A549 (cell line): ENCODE measurements around the gene INPP5F. TPM values are rescaled to one million over a fixed set of nuclear protein-coding genes. Genes with fewer than 3 reads are reported as not detected.

Source experiments
- ATAC-seq, 2 experiments: fragments of 200-7000 bp in 1 of 2; fragments of >200 bp in 1 of 2; cut with Nextera tagmentation in 1 of 2; cut with Tn5 transposase in 1 of 2; 3 replicates each; pipeline versions ENCODE4 v1.8.0 to v1.9.1; 2018 to 2020; ENCODE audit warnings: mild to moderate bottlenecking in 1 of 2, moderate library complexity in 1 of 2
- CTCF ChIA-PET: fragments of 300-600 bp; sonication (Branson Sonifier 250); formaldehyde crosslinking; extraction: SDS; loops from one replicate; lab custom pipeline; 2021; ENCODE audit warnings: antibody characterized with exemption, inconsistent platforms; lab: Yijun Ruan, JAX
- POLR2A ChIA-PET: fragments of 350-600 bp; formaldehyde crosslinking; extraction: SDS; loops from one replicate; lab custom pipeline; 2021; ENCODE audit warnings: antibody characterized with exemption, inconsistent platforms; lab: Yijun Ruan, JAX
- DNase-seq, 2 experiments: peaks; one replicate each; pipeline versions ENCODE4 v3.0.0 to v3.0.0-alpha.2; 2011 to 2016; ENCODE audit warnings: low read depth in 1 of 2, low spot score in 1 of 2
- FAIRE-seq: peaks from 2 replicates; lab custom pipeline; 2011; peaks lifted over from hg19 to GRCh38; lab: Jason Lieb, UNC
- H3K27ac ChIP-seq, 2 experiments: fragments of >200 bp; sonication (Bioruptor Twin); formaldehyde crosslinking; 3 replicates each; pipeline ENCODE4 v1.5.1; 2016 to 2017
- H3K4me1 ChIP-seq: fragments of >200 bp; sonication (Bioruptor Twin); formaldehyde crosslinking; 3 replicates; pipeline ENCODE4 v1.6.1; 2016
- H3K4me2 ChIP-seq: fragments of >200 bp; sonication (Bioruptor Twin); formaldehyde crosslinking; 3 replicates; pipeline ENCODE4 v1.6.1; 2016
- H3K4me3 ChIP-seq: fragments of >200 bp; sonication (Bioruptor Twin); formaldehyde crosslinking; 3 replicates; pipeline ENCODE4 v1.5.1; 2016
- H3K9me3 ChIP-seq: fragments of >200 bp; sonication (Bioruptor Twin); formaldehyde crosslinking; 3 replicates; pipeline ENCODE4 v1.6.1; 2016
- ATOH8 ChIP-seq: fragments of 250-450 bp; sonication (Bioruptor Pico); IDR thresholded peaks from 2 replicates; pipeline ENCODE4 v1.5.0; 2020; ENCODE audit warnings: low read depth, mild to moderate bottlenecking, moderate library complexity
- CBX2 ChIP-seq: fragments of 200-600 bp; sonication (generic); IDR thresholded peaks from 2 replicates; pipeline ENCODE4 v1.6.1; 2016; ENCODE audit warnings: low read depth, mild to moderate bottlenecking, borderline replicate concordance
- CHD2 ChIP-seq: fragments of 150-350 bp; IDR thresholded peaks from 2 replicates; pipeline ENCODE4 v1.6.1; 2014; ENCODE audit warnings: low read length; ENCODE audit not compliant: partially characterized antibody
- CHD4 ChIP-seq: fragments of 200-600 bp; sonication (generic); IDR thresholded peaks from 2 replicates; pipeline ENCODE4 v1.6.1; 2016; ENCODE audit warnings: antibody characterized with exemption, mild to moderate bottlenecking, borderline replicate concordance
- E2F6 ChIP-seq: IDR thresholded peaks from 2 replicates; pipeline ENCODE4 v1.6.1; 2012; ENCODE audit warnings: low read depth, borderline replicate concordance
- EHF ChIP-seq: fragments of 250-450 bp; sonication (Bioruptor Pico); IDR thresholded peaks from 2 replicates; pipeline ENCODE4 v1.5.0; 2020; ENCODE audit warnings: mild to moderate bottlenecking
- ELK1 ChIP-seq: fragments of 150-350 bp; IDR thresholded peaks from 2 replicates; pipeline ENCODE4 v1.6.1; 2014; ENCODE audit warnings: low read depth, mild to moderate bottlenecking, low read length
- FOSB ChIP-seq: fragments of 250-450 bp; sonication (Bioruptor Pico); IDR thresholded peaks from 2 replicates; pipeline ENCODE4 v1.5.0; 2020; ENCODE audit warnings: mild to moderate bottlenecking, moderate library complexity
- FOSL2 ChIP-seq, 2 experiments: fragments of 450-650 bp in 1 of 2; fragments of >200 bp in 1 of 2; sonication (Bioruptor Twin) in 1 of 2; formaldehyde crosslinking; IDR thresholded peaks; 2 replicates each; pipeline versions ENCODE4 v1.5.0 to v1.6.1; 2016 to 2020; ENCODE audit warnings: mild to moderate bottlenecking in 1 of 2, moderate library complexity in 1 of 2
- GATA3 ChIP-seq: IDR thresholded peaks from 2 replicates; pipeline ENCODE4 v1.6.1; 2012; ENCODE audit warnings: borderline replicate concordance
- HES2 ChIP-seq: fragments of >200 bp; sonication (Bioruptor Twin); formaldehyde crosslinking; IDR thresholded peaks from 2 replicates; pipeline ENCODE4 v1.6.1; 2016
- HOXB13 ChIP-seq: fragments of 250-450 bp; sonication (Bioruptor Pico); IDR thresholded peaks from 2 replicates; pipeline ENCODE4 v1.5.0; 2020; ENCODE audit warnings: low read depth, mild to moderate bottlenecking, moderate library complexity
- HOXB5 ChIP-seq: fragments of 250-450 bp; sonication (Bioruptor Pico); IDR thresholded peaks from 2 replicates; pipeline ENCODE4 v1.5.0; 2020; ENCODE audit warnings: mild to moderate bottlenecking, moderate library complexity
- MAZ ChIP-seq: fragments of 150-350 bp; IDR thresholded peaks from 2 replicates; pipeline ENCODE4 v1.6.1; 2014; ENCODE audit warnings: antibody characterized with exemption, low read depth, low read length, borderline replicate concordance
- RCOR1 ChIP-seq: fragments of 150-350 bp; IDR thresholded peaks from 2 replicates; pipeline ENCODE4 v1.6.1; 2014; ENCODE audit warnings: antibody characterized with exemption, low read length, low read depth
- RFX5 ChIP-seq: fragments of 450-650 bp; IDR thresholded peaks from 2 replicates; pipeline ENCODE4 v1.7.1; 2014; ENCODE audit warnings: antibody characterized with exemption, mild to moderate bottlenecking, moderate library complexity
- RNF2 ChIP-seq: fragments of 200-600 bp; sonication (generic); IDR thresholded peaks from 2 replicates; pipeline ENCODE4 v1.6.1; 2016; ENCODE audit warnings: low read depth, mild to moderate bottlenecking, antibody characterized with exemption, moderate library complexity, borderline replicate concordance
- ZC3H11A ChIP-seq: fragments of 450-650 bp; IDR thresholded peaks from 2 replicates; pipeline ENCODE4 v1.6.1; 2014; ENCODE audit warnings: antibody characterized with exemption, mild to moderate bottlenecking
- WGBS: methylation state at CpG from one replicate; pipeline ENCODE4 v1.1.6; 2017; ENCODE audit errors: missing lambda C conversion rate; 5-methylcytosine and 5-hydroxymethylcytosine counted together
- polyA plus RNA-seq, 4 experiments: library from polyadenylated mRNA; depleted of rRNA in 3 of 4; stranded (reverse); fragments of >200 nt; fragmentation: RNase III in 1 of 4; extraction: RNeasy Plus Mini Kit Qiagen cat#74134 plus additional on column Dnase treatment in 1 of 4; gene quantifications; 2 replicates in 3 of 4; 3 replicates in 1 of 4; pipeline ENCODE4 v1.2.3, GENCODE V29; 2011 to 2017

INPP5F gene
- polyA plus RNA-seq, 2 of the 4 experiments (the other 2 are of a cell fraction): 5.6 to 7.7 TPM

GRCh38 chr10:119849031-119849789, 123.4 kb downstream of the INPP5F start (continued):
- TF ChIP-seq MAZ: no peak

- ATAC-seq: peak in 1 of 2 experiments; percentile 50; a peak in 1 of 6 replicates
- peak overlapping the region in 1 of 2 experiments; percentile 8; a peak in 1 of 6 replicates for H3K27ac ChIP-seq
- peak overlapping the region; percentile 23; the same call in 2 of the 3 replicates for H3K4me2 ChIP-seq
- no peaks in the 10 kb centered on the region for H3K9me3 ChIP-seq
- DNase-seq: no peak
- POLR2A ChIA-PET: interaction anchor here (0.7 to 1.3 kb wide), 2 partner anchors 22 to 124 kb away, joined by 3 read pairs; partner anchors contain the start of gene INPP5F
- peaks cover 17% of the 10 kb centered on the region for H3K4me1 ChIP-seq
- no peak overlapping the region for H3K4me3 ChIP-seq
- CTCF ChIA-PET: interaction anchor here (0.8 to 1.7 kb wide), 3 partner anchors 9 to 99 kb away, joined by 3 to 10 read pairs (median 9); no protein-coding TSS in a partner anchor
- 89% methylated on average over 3 of the region's 3 CpGs for WGBS
- TF ChIP-seq CHD2 (no peak), HOXB5 (CRISPR knock-in tag) (no peak)
- no peak for FAIRE-seq
Observed at GRCh38 chr10:119849944-119850343, 124.1 kb downstream of the INPP5F start.

GRCh38 chr10:119852277-119852676, 126.4 kb downstream of the INPP5F start:
- FAIRE-seq (no peak), ATAC-seq (no peak), DNase-seq (no peak)
- no peaks in the 10 kb centered on the region for H3K9me3 ChIP-seq
- peaks cover 17% of the 10 kb centered on the region for H3K4me1 ChIP-seq
- TF ChIP-seq ATOH8 (CRISPR knock-in tag) (no peak), GATA3 (no peak), CHD2 (no peak), RCOR1 (no peak), EHF (no peak), E2F6 (no peak), HOXB5 (CRISPR knock-in tag) (no peak)
- no peak overlapping the region for H3K4me2 ChIP-seq
- WGBS: 81% methylated on average over 6 of the region's 6 CpGs
- ChIA-PET CTCF (interaction anchor here (0.8 to 3.9 kb wide), 4 partner anchors 10 to 244 kb away, joined by 3 to 22 read pairs (median 6); no protein-coding TSS in a partner anchor), POLR2A (no interaction called here)
- H3K4me3 ChIP-seq: no peak overlapping the region
- no peak overlapping the region for H3K27ac ChIP-seq

GRCh38 chr10:119852822-119853221, 127.0 kb downstream of the INPP5F start:
- WGBS: 92% methylated on average over 6 of the region's 6 CpGs
- no peak overlapping the region for H3K4me2 ChIP-seq
- CTCF ChIA-PET: interaction anchor here (0.8 to 3.9 kb wide), 6 partner anchors 9 to 244 kb away, joined by 3 to 22 read pairs (median 4); no protein-coding TSS in a partner anchor

GRCh38 chr10:119853574-119853973, 127.7 kb downstream of the INPP5F start:
- CTCF ChIA-PET: interaction anchor here (1.3 to 3.9 kb wide), 4 partner anchors 11 to 161 kb away, joined by 3 to 22 read pairs (median 4); no protein-coding TSS in a partner anchor
- H3K4me2 ChIP-seq: no peak overlapping the region
- WGBS: 94% methylated on average over 1 of the region's 1 CpG
- H3K9me3 ChIP-seq: no peaks in the 10 kb centered on the region
- ATAC-seq (no peak), FAIRE-seq (no peak), DNase-seq (no peak)
- H3K4me3 ChIP-seq: no peak overlapping the region
- no peak overlapping the region for H3K27ac ChIP-seq
- POLR2A ChIA-PET: no interaction called here
- H3K4me1 ChIP-seq: peaks cover 22% of the 10 kb centered on the region
- TF ChIP-seq E2F6: no peak
- TF ChIP-seq CBX2: no peak
- TF ChIP-seq MAZ: no peak
- no peak for TF ChIP-seq ELK1
- no peak for TF ChIP-seq RNF2
- TF ChIP-seq HOXB13 (CRISPR knock-in tag): no peak
- no peak for TF ChIP-seq CHD4
- no peak for TF ChIP-seq FOSB
- no peak for TF ChIP-seq HOXB5 (CRISPR knock-in tag)
- no peak for TF ChIP-seq RFX5

More at GRCh38 chr10:119852822-119853221, 127.0 kb downstream of the INPP5F start:
- Histone ChIP-seq H3K4me3 (no peak overlapping the region), H3K9me3 (no peaks in the 10 kb centered on the region), H3K27ac (no peak overlapping the region), H3K4me1 (peaks cover 17% of the 10 kb centered on the region)
- TF ChIP-seq ZC3H11A: no peak
- TF ChIP-seq RNF2: no peak
- TF ChIP-seq RCOR1: no peak
- TF ChIP-seq MAZ: no peak
- no peak for TF ChIP-seq HES2
- no peak for TF ChIP-seq CHD4
- TF ChIP-seq FOSL2 (IDR thresholded peaks at IDR 0.05): no peak
- no peak for TF ChIP-seq FOSL2 (CRISPR knock-in tag; IDR thresholded peaks at IDR 0.05)
- no peak for ATAC-seq
- no peak for FAIRE-seq
- DNase-seq: no peak
- POLR2A ChIA-PET: no interaction called here
